ENCODE results near the gene EMILIN2. TPM values are rescaled to one million over a fixed set of nuclear protein-coding genes. Genes with fewer than 3 reads are reported as not detected.
A peak's percentile ranks its signal among the peaks of the same experiment; 100 is the strongest.

The EMILIN2 gene
- total and polyA plus RNA-seq, 9 of the 15 experiments (the other 6 are each of a cell fraction or from before 2014, with no cell fraction given) = 0.01 to 0.40 (median 0.19) TPM

DNA sequence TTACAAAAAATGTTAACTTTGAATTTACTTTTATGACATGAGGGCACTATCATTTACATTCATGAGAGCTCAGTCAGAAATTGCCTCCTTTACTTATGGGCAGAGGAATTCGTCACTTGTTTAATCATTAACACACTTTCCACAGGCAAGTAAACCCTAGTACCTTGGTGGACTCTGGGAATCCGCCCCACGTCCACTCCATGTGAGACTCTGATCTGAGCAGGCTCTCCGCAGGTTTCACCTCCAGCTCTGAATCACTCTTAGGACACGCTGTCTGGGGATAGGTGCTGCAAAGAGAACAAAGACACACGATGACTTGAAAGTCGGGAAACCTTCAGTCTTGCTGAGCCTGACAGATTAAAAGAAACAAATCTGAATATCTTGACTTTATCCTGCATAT lies 92.5 kb downstream of the EMILIN2 start (continued):
- TF ChIP-seq CHD4 (IDR thresholded peaks at IDR 0.05; ENCODE audit: insufficient read depth, insufficient replicate concordance, low read depth, low read length, poor library complexity, severe bottlenecking) = no peak
- TF ChIP-seq, protein P1, sequence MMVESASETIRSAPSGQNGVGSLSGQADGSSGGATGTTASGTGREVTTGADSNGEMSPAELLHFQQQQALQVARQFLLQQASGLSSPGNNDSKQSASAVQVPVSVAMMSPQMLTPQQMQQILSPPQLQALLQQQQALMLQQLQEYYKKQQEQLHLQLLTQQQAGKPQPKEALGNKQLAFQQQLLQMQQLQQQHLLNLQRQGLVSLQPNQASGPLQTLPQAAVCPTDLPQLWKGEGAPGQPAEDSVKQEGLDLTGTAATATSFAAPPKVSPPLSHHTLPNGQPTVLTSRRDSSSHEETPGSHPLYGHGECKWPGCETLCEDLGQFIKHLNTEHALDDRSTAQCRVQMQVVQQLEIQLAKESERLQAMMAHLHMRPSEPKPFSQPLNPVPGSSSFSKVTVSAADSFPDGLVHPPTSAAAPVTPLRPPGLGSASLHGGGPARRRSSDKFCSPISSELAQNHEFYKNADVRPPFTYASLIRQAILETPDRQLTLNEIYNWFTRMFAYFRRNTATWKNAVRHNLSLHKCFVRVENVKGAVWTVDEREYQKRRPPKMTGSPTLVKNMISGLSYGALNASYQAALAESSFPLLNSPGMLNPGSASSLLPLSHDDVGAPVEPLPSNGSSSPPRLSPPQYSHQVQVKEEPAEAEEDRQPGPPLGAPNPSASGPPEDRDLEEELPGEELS (CRISPR knock-in tag; IDR thresholded peaks at IDR 0.05; ENCODE audit: borderline replicate concordance) = no peak
- no peak for TF ChIP-seq U2AF2 (optimal IDR thresholded peaks at IDR 0.05; ENCODE audit: low read depth, low read length)

DNA sequence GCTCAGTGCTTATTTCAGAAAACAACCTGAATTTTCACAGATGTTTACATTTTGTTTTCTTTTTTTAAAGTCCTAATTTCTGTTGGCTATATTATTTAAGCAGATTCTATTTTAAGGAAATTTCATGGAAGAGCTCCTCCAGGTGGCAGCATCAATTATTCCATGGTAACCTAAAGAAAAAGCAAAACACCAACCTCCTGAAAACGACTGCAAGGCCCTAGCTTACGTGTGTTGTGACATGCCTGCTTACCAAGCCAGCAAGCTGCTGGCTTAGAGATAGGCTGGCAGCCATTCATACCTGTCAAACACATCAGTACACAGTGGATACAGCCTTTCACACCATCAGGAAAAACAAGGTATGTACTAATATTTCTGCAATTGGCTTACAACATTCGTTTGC lies 101.2 kb downstream of the EMILIN2 start:
- Histone ChIP-seq H3K9ac (ENCODE audit: insufficient read depth in 1 of 2, low read depth in 2 of 2, low read length in 2 of 2) (no peak overlapping the region), H4K20me1 (replicated peaks; ENCODE audit: control insufficient read depth, insufficient read depth, low read length) (no peaks in the 10 kb centered on the region), H3K79me2 (ENCODE audit: control insufficient read depth, insufficient read depth, low read length) (no peaks in the 10 kb centered on the region), H3K36me3 (ENCODE audit: control insufficient read depth, insufficient read depth, low read length) (peaks cover 56% of the 10 kb centered on the region), H2AFZ (ENCODE audit: low read depth, low read length) (no peak overlapping the region), H3K27ac (ENCODE audit: extremely low read depth, low read depth, low read length) (no peak overlapping the region), H3K4me3 (no peak overlapping the region), H3K9me3 (replicated peaks; ENCODE audit: control insufficient read depth, insufficient read depth, low read depth, low read length) (no peaks in the 10 kb centered on the region), H3K27me3 (ENCODE audit: control insufficient read depth in 2 of 2, insufficient read depth in 2 of 2, low read length in 2 of 2) (no peaks in the 10 kb centered on the region), H3K9me1 (ENCODE audit: control insufficient read depth, insufficient read depth, low read length) (no peaks in the 10 kb centered on the region), H3K4me1 (replicated peaks in 1 of 2; ENCODE audit: control insufficient read depth in 2 of 2, insufficient read depth in 2 of 2, low read length in 2 of 2) (no peaks in the 10 kb centered on the region), H3K4me2 (ENCODE audit: insufficient read depth, low read length) (no peak overlapping the region)
- intact Hi-C loops (cut with micrococcal nuclease) = loop anchor here (5.0 kb wide), 1 partner anchor 34 kb away; no protein-coding TSS in a partner anchor
- FAIRE-seq (peak; percentile 32), DNase-seq (ENCODE audit: extremely low read depth in 1 of 4, low spot score in 3 of 4) (peak; percentile 18 to 40 (median 32)), ATAC-seq (peak; percentile 59; the same call in 2 of the 3 replicates)
- WGBS (ENCODE audit: insufficient coverage, low coverage, missing lambda C conversion rate) = 58% methylated on average over 3 of the region's 3 CpGs
- POLR2A ChIA-PET = interaction anchor here (1.0 to 3.7 kb wide), 6 partner anchors 9 to 300 kb away, joined by 3 to 10 read pairs (median 6); partner anchors contain the start of gene MYL12A
- in situ Hi-C loops (cut with MboI) = loop anchor here (25.0 kb wide), 1 partner anchor 1039 kb away; no protein-coding TSS in a partner anchor
- CTCF ChIA-PET (ENCODE audit: low intra/inter-chr PET ratio) = interaction anchor here (2.2 kb wide), 1 partner anchor 297 kb away, joined by 11 read pairs; no protein-coding TSS in a partner anchor
- BruUV-seq (replicated peaks) = no TSS peak
- TF ChIP-seq, protein P2, sequence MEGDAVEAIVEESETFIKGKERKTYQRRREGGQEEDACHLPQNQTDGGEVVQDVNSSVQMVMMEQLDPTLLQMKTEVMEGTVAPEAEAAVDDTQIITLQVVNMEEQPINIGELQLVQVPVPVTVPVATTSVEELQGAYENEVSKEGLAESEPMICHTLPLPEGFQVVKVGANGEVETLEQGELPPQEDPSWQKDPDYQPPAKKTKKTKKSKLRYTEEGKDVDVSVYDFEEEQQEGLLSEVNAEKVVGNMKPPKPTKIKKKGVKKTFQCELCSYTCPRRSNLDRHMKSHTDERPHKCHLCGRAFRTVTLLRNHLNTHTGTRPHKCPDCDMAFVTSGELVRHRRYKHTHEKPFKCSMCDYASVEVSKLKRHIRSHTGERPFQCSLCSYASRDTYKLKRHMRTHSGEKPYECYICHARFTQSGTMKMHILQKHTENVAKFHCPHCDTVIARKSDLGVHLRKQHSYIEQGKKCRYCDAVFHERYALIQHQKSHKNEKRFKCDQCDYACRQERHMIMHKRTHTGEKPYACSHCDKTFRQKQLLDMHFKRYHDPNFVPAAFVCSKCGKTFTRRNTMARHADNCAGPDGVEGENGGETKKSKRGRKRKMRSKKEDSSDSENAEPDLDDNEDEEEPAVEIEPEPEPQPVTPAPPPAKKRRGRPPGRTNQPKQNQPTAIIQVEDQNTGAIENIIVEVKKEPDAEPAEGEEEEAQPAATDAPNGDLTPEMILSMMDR (IDR thresholded peaks at IDR 0.05 in 2 of 3, conservative IDR thresholded peaks at IDR 0.05 in 1 of 3; ENCODE audit: insufficient read depth in 2 of 3, low read depth in 1 of 3, low read length in 3 of 3) = peak in 2 of 3 experiments; percentile 37 to 51; a peak in 2 of 6 replicates
- TF ChIP-seq, protein P3, sequence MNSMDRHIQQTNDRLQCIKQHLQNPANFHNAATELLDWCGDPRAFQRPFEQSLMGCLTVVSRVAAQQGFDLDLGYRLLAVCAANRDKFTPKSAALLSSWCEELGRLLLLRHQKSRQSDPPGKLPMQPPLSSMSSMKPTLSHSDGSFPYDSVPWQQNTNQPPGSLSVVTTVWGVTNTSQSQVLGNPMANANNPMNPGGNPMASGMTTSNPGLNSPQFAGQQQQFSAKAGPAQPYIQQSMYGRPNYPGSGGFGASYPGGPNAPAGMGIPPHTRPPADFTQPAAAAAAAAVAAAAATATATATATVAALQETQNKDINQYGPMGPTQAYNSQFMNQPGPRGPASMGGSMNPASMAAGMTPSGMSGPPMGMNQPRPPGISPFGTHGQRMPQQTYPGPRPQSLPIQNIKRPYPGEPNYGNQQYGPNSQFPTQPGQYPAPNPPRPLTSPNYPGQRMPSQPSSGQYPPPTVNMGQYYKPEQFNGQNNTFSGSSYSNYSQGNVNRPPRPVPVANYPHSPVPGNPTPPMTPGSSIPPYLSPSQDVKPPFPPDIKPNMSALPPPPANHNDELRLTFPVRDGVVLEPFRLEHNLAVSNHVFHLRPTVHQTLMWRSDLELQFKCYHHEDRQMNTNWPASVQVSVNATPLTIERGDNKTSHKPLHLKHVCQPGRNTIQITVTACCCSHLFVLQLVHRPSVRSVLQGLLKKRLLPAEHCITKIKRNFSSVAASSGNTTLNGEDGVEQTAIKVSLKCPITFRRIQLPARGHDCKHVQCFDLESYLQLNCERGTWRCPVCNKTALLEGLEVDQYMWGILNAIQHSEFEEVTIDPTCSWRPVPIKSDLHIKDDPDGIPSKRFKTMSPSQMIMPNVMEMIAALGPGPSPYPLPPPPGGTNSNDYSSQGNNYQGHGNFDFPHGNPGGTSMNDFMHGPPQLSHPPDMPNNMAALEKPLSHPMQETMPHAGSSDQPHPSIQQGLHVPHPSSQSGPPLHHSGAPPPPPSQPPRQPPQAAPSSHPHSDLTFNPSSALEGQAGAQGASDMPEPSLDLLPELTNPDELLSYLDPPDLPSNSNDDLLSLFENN (IDR thresholded peaks at IDR 0.05; ENCODE audit: low read depth in 2 of 2, low read length in 2 of 2) = no peak
- TF ChIP-seq RAD21 (CRISPR knock-in tag; conservative IDR thresholded peaks at IDR 0.05 in 1 of 2, IDR thresholded peaks at IDR 0.05 in 1 of 2) = peak; percentile 25 to 37; a peak in 1 of 4 replicates
